HG03095 (cell line): Measurements from ENCODE around the gene LAMA2.
"Not testable (repeated sequence)": the region's sequence is repeated elsewhere in the genome, so short reads cannot be mapped to it uniquely, and the experiment has no call there.

Experiments used
- ATAC-seq: cut with Tn5 transposase; IDR thresholded peaks from one replicate; pipeline ENCODE4 v1.9.1; 2021; ENCODE audit warnings: moderate library complexity; ENCODE audit not compliant: unreplicated experiment

The LAMA2 gene

GRCh38 chr6:129069006-129069405 is 186.1 kb downstream of the LAMA2 start:
- no peak for ATAC-seq

- ATAC-seq = no peak
Observed at GRCh38 chr6:129073051-129073450, 190.1 kb downstream of the LAMA2 start.

DNA sequence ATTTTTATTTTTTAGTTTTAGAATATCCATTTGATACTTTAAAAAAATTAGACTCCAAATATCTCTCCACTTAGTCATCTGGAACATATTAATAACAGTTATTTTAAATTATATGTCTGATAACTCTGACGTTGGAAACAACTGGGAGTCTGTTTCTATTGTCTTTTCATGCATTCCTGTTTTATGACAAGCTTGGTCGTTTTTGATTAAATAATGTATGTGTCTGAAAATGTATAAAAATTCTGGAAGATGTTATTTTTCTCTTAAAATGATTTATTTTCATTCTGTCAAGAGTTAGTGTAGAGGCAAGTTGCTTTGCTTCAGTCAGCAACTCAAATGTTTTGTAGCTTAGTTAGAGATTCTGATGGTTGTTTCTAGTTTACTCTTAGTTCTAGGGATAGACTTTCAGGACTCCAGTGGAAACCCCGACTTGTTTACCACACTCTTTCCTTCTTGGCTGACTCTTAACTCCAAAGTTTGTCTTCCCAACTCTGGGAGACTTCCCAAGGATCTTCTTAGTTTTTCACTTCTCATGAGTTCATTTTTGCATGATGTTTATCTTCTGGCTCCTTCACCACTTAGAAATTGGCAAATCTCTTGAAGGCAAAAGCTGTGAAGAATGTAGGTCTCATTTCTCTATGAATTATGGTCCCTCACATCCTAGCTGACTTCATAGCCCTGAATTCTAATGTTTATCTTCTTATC is 190.9 kb downstream of the LAMA2 start:
- ATAC-seq = no peak

DNA sequence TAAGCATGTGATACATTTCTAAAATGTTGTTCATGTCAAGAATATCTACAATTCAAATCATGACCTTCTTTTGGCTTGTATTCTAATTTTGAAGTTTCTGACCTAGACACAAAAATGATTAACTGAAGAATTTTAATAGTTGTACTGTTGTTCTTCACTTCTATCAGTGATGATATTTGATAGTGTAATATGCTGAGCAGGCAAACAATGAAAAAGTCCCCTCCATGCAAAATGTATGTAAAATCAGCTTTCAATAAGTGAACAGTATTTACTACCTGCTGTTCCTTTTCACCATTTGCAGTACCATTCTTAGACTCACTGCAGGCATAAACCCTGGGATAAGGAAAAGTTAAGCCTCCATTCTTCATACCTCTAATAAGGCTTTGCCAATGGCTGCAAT is 201.5 kb downstream of the LAMA2 start:
- no peak for ATAC-seq

DNA sequence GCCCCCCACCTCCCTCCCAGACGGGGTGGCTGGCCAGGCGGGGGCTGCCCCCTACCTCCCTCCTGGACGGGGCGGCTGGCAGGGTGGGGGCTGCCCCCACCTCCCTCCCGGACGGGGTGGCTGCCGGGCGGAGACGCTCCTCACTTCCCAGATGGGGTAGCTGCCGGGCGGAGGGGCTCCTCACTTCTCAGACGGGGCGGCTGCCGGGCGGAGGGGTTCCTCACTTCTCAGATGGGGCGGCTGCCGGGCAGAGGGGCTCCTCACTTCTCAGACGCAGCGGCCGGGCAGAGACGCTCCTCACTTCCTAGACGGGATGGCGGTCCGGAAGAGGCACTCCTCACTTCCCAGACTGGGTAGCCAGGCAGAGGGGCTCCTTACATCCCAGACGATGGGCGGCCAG is 205.5 kb downstream of the LAMA2 start:
- not testable (repeated sequence) for ATAC-seq

- no peak for ATAC-seq
Observed at GRCh38 chr6:129089357-129089756, 206.4 kb downstream of the LAMA2 start.

DNA sequence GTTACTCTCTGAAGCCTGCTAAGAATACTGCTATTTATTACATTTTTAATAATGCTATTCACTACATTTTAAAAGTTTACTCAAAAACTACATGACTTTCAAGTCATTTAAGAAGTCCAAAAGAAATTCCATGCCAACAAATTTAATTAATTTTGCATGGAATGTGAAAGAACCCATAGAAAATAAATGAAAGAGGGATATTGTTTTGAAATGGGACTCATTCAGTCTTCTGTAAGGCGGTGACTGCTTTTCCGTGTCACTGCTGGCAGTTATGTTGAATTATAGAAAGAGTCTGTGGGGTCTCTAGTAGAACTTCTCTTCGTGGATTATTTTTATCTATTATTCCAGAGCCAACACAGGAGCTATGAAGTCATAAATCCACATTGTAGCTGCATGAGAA is 211.2 kb downstream of the LAMA2 start:
- no peak for ATAC-seq

DNA sequence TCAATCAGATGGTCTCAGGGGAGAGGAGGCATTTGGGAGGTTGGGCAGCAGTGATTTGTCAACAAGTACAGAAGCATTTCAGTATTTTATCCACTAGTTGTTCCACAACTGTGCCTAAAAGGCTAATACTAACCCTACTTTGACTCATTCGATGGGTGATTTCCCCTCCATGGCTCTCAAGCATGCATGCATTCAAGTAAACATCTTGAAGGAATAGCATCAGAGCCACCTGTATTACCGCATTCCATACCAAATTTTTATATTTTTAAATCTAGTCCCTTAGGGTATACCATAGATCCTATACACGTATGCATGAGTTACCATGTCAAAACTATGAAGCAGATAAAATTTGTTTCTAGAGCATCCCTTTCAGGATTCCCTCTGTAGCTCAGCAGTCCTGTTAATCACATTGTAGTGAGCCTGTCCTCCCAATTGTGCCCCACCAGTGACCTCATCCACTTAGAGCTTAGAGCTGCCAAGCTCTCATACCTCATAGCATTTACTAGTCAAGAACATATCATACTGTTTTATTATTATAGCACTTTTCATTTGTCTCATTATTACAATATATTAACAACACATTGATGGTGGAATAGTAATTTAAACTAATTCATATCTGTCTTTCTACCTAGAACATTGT is 213.8 kb downstream of the LAMA2 start:
- no peak for ATAC-seq

DNA sequence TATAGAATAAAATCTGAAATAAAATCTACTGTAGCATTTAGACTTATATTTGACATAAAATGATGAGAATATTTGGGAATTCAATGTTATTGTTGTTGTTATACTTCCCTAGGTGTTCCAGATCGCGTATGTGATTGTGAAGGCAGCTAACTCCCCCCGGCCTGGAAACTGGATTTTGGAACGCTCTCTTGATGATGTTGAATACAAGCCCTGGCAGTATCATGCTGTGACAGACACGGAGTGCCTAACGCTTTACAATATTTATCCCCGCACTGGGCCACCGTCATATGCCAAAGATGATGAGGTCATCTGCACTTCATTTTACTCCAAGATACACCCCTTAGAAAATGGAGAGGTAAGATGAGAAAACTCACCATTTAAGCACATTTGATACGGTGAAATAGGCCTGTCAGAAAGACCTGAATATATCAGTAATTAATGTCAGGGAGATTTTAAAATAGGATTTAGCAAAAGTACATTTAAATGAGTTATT is 215.2 kb downstream of the LAMA2 start:
- ATAC-seq = no peak

- ATAC-seq = no peak
Observed at GRCh38 chr6:129099696-129100095, 216.8 kb downstream of the LAMA2 start.

- ATAC-seq = no peak
Observed at GRCh38 chr6:129100164-129100563, 217.2 kb downstream of the LAMA2 start.

GRCh38 chr6:129102741-129103140 is 219.8 kb downstream of the LAMA2 start:
- no peak for ATAC-seq

GRCh38 chr6:129104131-129104530 is 221.2 kb downstream of the LAMA2 start:
- no peak for ATAC-seq

GRCh38 chr6:129104560-129104959 is 221.6 kb downstream of the LAMA2 start:
- ATAC-seq = no peak

DNA sequence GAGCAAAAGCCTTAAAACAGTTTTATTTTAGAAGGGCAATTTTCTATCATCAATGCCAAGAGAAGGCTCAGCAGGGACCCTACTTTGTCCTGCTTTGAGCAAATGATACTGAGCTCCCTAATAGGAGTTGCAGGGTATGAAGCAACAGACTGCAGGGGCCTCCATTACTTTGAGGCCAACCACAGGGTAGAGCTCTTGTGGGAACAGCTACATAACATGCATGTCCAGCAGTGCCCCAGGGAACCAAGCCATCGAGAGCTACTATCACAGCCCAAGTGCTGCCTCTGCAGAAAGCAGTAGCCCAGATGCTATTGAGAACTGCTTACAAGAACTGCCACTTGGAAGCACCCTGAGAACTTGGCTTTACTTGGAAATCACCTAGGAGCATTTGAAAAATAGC is 222.1 kb downstream of the LAMA2 start:
- no peak for ATAC-seq

DNA sequence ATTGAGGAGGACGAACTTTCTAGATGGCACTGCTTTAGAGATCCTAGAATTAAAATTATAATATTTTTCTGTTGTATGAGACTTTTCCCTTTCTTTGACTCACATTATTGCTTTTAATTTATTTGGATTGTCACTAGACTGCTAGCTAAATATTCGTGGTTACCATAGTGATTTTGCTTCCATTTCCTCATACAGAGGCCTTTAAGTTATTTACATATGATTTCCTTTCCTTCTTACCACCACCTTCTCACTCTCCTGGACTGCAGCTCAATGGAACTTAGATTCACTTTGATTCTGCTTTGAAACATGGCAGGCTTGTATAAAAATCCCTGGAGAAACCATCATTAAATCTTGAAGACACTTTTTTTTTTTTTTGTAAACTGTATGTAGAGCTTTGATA is 222.9 kb downstream of the LAMA2 start:
- no peak for ATAC-seq

GRCh38 chr6:129108337-129108736 is 225.4 kb downstream of the LAMA2 start:
- no peak for ATAC-seq

DNA sequence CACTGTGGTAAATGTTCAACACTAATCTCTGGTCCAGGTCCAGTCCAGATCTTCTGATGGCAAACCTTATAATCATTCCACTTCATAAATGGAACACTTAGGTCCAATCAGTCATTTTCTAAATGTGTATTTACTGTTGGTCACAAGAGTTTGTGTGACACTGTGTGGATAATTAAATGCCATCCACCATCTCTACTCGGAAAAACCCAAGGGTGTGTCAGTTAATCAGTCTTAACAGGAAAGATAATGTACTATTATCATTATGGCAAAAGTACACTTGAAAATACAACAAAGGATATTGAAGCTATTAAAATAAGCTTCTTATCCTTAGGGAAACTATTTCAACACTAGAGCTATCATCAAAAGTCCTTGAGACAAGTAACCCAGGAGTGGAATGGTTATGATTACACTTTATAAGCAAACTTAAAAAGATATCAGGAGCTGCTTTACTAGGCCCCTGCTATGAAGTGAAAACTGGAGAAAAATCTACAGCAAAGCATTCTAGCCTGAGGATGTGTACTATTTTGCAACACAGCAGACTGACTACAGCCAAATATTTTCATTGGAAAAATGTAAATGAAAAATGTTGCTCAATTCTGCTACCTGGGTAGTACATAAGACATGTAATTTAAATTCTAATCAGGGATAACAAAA is 227.9 kb downstream of the LAMA2 start:
- ATAC-seq = no peak

DNA sequence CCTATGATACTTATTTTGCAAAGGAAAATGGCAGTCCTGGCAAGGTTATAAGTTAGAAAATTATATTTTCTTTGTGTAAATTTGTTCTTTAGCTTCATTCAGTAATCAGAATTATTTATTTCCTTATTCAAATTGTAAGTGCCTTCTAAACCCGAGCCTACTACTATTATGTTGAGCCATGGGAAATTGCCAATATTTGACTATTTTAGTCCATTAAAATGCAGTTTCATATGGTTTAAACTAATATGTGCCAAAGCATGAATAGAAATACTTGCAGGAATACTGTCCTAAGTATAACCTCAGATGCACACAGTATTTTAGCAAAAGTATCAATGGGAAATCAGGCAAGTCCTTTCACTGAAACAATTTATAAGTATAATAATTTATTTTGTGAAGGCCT is 228.4 kb downstream of the LAMA2 start:
- ATAC-seq = no peak

DNA sequence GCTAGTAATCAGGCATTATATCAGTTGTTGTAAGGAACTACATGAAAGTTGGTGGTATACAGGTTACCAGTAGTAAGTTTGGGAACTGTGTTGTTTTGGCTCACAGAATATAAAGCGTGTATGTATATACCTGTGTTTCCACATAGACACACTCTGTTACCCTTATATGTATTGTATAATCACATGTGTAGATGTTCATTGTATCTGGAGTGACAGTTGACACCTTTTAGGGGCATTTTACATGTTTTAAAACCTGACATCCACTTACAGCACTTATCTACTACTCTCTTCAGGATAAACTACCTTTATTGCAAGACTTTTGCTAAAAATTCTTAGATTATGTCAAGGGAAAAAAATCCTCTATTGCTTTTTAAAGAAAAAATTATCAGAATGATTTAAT is 228.9 kb downstream of the LAMA2 start:
- ATAC-seq = no peak

DNA sequence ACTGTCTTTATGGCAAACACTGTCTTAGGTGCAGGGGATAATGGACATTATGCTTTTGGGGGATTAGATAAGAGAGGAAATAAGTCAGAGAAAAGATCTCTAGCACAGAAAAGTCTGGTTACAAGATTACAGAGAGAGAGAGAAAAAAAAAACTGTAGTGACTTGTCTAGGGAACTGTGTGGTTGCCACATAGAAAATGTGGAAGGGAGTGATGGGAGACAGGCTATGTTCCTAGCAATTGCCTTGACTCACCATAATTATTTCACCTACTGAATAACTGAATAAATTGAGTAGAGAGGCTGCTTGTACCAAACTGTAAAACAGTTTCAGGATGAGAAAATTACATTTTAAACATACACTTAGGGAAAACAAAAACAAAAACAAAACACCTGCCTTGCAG is 229.7 kb downstream of the LAMA2 start:
- no peak for ATAC-seq

GRCh38 chr6:129113637-129114036 is 230.7 kb downstream of the LAMA2 start:
- ATAC-seq = no peak
